Glutamatergic neuron (in vitro differentiated cells): ENCODE data around the gene BDH1. TPM values are rescaled to one million over a fixed set of nuclear protein-coding genes. Genes with fewer than 3 reads are reported as not detected.
A peak's percentile ranks its signal among the peaks of the same experiment; 100 is the strongest.

Experiments used
- DNase-seq: peaks from one replicate; pipeline ENCODE4 v3.0.0; 2022
- H3K27ac Mint-ChIP-seq: one replicate; pipeline ENCODE4 v1.8.0; 2020; ENCODE audit warnings: mild to moderate bottlenecking, mixed read lengths, inconsistent platforms; ENCODE audit not compliant: unreplicated experiment
- H3K27me3 Mint-ChIP-seq: one replicate; pipeline ENCODE4 v1.8.0; 2020; ENCODE audit warnings: mild to moderate bottlenecking, moderate library complexity, mixed read lengths, inconsistent platforms; ENCODE audit not compliant: unreplicated experiment
- H3K36me3 Mint-ChIP-seq: one replicate; pipeline ENCODE4 v1.8.0; 2020; ENCODE audit warnings: mild to moderate bottlenecking, mixed read lengths, inconsistent platforms; ENCODE audit not compliant: unreplicated experiment
- H3K4me1 Mint-ChIP-seq: one replicate; pipeline ENCODE4 v1.8.0; 2020; ENCODE audit warnings: mild to moderate bottlenecking, low read depth, mixed read lengths, inconsistent platforms; ENCODE audit not compliant: unreplicated experiment
- H3K4me3 Mint-ChIP-seq: one replicate; pipeline ENCODE4 v1.8.0; 2020; ENCODE audit warnings: mild to moderate bottlenecking, mixed read lengths, inconsistent platforms; ENCODE audit not compliant: unreplicated experiment
- H3K9me3 Mint-ChIP-seq: one replicate; pipeline ENCODE4 v1.8.0; 2020; ENCODE audit warnings: mild to moderate bottlenecking, moderate library complexity, mixed read lengths, inconsistent platforms; ENCODE audit not compliant: unreplicated experiment
- CTCF ChIP-seq: fragments of 200-600 bp; sonication (generic); IDR thresholded peaks from one replicate; pipeline ENCODE4 v1.5.0; 2021; ENCODE audit not compliant: partially characterized antibody, unreplicated experiment
- total RNA-seq: library from RNA; stranded (reverse); fragmentation: NEBNext Ultra II Directional; extraction: Animal tissue kit (Norgen Biotek cat#: 25700); gene quantifications from one replicate; pipeline ENCODE4 v1.2.1, GENCODE V29; 2021; ENCODE audit not compliant: unreplicated experiment

The BDH1 gene
- total RNA-seq, 1 donor from 2014 or later = 19.4 TPM

- H3K9me3 Mint-ChIP-seq = peaks cover 2% of the 10 kb centered on the region
- peaks cover 33% of the 10 kb centered on the region for H3K4me1 Mint-ChIP-seq
- H3K27ac Mint-ChIP-seq = no peak overlapping the region
- peaks cover 15% of the 10 kb centered on the region for H3K27me3 Mint-ChIP-seq
- DNase-seq = no peak
- H3K36me3 Mint-ChIP-seq = no peaks in the 10 kb centered on the region
- H3K4me3 Mint-ChIP-seq = no peak overlapping the region
- TF ChIP-seq CTCF = no peak
Measured at GRCh38 chr3:197511853-197512635, 43.7 kb downstream of the BDH1 start.

- H3K4me1 Mint-ChIP-seq = peaks cover 31% of the 10 kb centered on the region
- no peak for TF ChIP-seq CTCF
- no peak overlapping the region for H3K27ac Mint-ChIP-seq
- H3K4me3 Mint-ChIP-seq = no peak overlapping the region
- H3K9me3 Mint-ChIP-seq = peaks cover 5% of the 10 kb centered on the region
- DNase-seq = no peak
- no peaks in the 10 kb centered on the region for H3K36me3 Mint-ChIP-seq
- peaks cover 15% of the 10 kb centered on the region for H3K27me3 Mint-ChIP-seq
Measured at GRCh38 chr3:197511130-197511529, 44.6 kb downstream of the BDH1 start.

- Mint-ChIP-seq H3K27me3 (peaks cover 13% of the 10 kb centered on the region), H3K4me3 (no peak overlapping the region), H3K9me3 (peaks cover 5% of the 10 kb centered on the region), H3K27ac (no peak overlapping the region), H3K36me3 (no peaks in the 10 kb centered on the region), H3K4me1 (peaks cover 32% of the 10 kb centered on the region)
- TF ChIP-seq CTCF = no peak
- no peak for DNase-seq
Measured at GRCh38 chr3:197510642-197511018, 45.1 kb downstream of the BDH1 start.

GRCh38 chr3:197508924-197509775, 46.6 kb downstream of the BDH1 start:
- Mint-ChIP-seq H3K9me3 (peaks cover 8% of the 10 kb centered on the region), H3K27ac (peak overlapping the region; percentile 78), H3K4me1 (peaks cover 33% of the 10 kb centered on the region), H3K27me3 (peaks cover 9% of the 10 kb centered on the region), H3K36me3 (no peaks in the 10 kb centered on the region), H3K4me3 (peak overlapping the region; percentile 32)
- no peak for DNase-seq
- TF ChIP-seq CTCF = no peak

GRCh38 chr3:197508461-197508860, 47.3 kb downstream of the BDH1 start:
- Mint-ChIP-seq H3K27me3 (peaks cover 9% of the 10 kb centered on the region), H3K36me3 (no peaks in the 10 kb centered on the region), H3K9me3 (peaks cover 8% of the 10 kb centered on the region), H3K27ac (peak overlapping the region; percentile 48), H3K4me3 (no peak overlapping the region), H3K4me1 (peaks cover 35% of the 10 kb centered on the region)
- no peak for TF ChIP-seq CTCF
- no peak for DNase-seq
